Stimulated activated CD8-positive, alpha-beta memory T cell treated with anti-CD3 and anti-CD28 coated beads, Interleukin-4, amount 100 ng/mL, for 1 hour (primary cell): Measurements from ENCODE around the gene MAPKBP1.

ENCODE experiments used
- DNase-seq, 2 donors: peaks; one replicate each; pipeline ENCODE4 v3.0.0-alpha.2; 2020; ENCODE audit warnings: low read depth in 2 of 2, low spot score in 1 of 2

The MAPKBP1 gene

GRCh38 chr15:41847981-41848380 lies 73.7 kb downstream of the MAPKBP1 start:
- no peak for DNase-seq

DNA sequence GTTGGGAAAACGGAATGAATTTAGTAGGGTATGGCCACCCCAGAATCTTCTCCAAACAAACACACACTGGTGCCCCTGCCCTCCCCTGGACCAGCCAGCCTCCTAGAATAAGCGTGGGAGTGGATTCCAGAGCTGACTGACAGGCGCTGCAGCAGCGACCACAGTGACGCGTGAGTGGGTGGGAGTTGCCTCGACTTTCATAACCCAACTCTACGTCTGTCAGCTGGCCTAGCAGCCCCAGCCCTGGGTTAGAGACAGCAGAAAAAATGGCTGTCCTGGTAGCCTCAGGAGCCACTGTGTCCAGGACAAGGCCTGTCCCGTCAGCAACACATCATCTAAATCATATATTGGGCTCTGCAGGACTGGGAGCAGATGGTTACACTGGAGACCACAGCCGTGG lies 74.3 kb downstream of the MAPKBP1 start:
- no peak for DNase-seq

DNA sequence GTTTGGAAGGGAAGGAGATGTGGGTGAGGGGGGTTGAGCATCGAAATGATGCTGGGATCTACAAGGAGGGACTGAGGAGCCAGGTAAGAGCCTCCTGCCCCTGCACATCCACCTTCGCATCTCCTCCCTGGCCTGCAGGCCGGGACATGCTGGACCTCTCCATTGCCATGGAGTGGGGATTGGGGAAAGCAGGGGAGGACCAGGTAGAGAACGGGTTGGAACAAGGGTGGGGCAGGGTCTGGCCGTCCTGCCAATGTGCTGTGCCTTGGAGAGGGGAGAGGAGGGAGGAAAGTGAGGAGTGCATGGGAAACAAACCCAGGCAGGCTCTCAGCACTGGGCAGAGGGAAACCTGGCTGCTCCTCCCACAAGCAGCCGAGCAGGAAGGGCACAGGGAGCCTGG lies 74.9 kb downstream of the MAPKBP1 start:
- no peak for DNase-seq

GRCh38 chr15:41849861-41850260 lies 75.6 kb downstream of the MAPKBP1 start:
- no peak for DNase-seq

- no peak for DNase-seq
Observed at GRCh38 chr15:41850482-41851166, 76.3 kb downstream of the MAPKBP1 start.

- no peak for DNase-seq
Observed at GRCh38 chr15:41851167-41851523, 76.9 kb downstream of the MAPKBP1 start.

- no peak for DNase-seq
Observed at GRCh38 chr15:41851755-41852370, 77.6 kb downstream of the MAPKBP1 start.

DNA sequence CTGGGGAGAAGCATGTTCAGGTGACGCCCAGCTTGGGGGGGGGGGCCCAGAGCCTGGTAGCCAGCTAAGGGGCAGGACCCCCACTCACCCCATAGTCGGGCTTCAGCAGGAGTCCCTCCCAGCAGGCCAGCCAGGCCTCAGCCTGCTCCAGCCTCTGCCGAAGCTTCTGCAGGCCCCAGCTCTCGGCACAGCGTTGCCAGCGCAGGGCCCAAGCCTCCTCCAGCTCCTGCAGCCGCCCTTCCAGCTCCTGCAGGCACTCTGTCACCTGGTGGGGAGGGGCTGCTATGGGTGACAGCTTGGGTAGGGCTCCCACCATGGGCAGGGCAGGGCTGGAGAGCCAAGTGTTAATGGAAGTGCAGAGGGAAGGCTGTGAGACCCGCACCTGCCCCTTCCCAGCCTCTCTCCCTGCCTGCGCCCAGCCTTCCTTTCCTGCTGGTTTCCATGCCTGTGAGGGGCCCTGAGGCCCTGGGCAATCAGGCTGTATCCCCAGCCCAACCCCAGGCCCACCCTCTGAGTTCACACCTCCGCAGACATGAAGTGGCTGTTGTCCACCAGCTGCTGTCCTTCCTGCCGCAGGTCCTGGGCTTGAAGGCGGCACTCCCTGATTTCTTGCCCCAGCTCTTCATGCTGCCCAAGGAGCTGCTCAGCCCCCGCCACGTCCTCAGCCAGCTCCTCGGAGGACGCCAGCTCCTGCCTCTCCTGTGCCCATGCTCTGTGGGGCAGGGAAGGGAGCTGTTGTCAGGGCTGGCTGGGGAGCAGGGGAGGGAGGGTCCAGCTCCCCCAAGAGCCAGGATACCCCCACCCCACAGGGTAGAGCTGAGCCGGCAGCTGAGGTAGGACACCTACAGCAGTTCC lies 78.7 kb downstream of the MAPKBP1 start:
- no peak for DNase-seq

GRCh38 chr15:41853831-41854230 lies 79.5 kb downstream of the MAPKBP1 start:
- DNase-seq = no peak

DNA sequence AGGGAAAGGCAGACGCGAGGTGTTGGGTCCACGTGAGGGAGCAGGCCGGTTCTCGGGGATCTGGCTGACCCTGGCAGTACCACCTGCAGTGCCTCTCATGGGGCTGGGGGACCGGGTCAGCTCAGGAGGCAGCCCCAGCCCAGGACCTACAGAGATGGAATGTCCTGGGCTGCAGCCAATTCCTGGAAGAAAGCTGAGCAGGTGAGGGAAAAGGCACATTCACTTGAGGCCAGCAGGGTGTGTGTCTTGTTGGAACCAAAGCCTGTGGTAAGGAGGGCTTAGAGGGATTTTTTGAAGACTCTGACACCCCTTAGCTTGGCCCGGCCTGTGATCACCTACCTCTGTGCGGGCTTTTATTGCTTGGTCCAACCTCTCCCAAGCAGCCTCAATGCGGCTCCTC lies 80.2 kb downstream of the MAPKBP1 start:
- no peak for DNase-seq

DNA sequence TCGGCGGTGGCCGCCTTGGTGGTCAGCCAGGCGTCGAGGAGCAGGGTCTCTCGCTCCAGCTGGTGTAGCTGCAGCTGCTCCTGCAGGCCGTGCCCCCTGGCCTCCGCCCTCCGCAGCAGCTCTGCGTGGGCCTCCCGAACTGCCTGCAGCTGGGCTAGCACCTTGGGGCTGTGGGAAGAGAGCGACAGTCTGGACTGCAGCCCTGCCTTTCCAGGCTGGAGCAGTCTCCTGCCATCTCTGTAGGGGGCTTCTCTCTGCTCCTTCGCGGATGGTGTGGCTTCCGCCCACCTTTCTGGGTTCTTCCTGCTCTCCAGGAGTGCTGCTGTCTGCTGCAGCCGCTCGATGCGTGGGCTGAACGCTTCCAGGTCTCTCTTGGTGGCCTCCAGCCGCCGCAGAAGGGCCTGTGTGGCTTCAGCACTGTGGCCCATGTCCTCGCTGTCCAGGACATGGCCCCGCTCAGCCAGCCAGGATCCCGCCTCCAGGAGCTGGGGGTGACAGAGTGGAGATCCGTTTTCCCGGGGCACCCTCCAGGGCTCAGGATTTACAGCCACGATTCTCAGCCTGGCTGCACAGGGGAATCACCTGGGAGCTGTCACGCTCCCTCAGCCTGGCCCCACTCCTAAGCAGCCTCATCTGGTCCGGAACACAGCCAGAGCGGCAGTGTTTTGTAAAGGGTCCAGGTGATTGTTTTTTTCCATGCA lies 81.1 kb downstream of the MAPKBP1 start:
- no peak for DNase-seq

- no peak for DNase-seq
Observed at GRCh38 chr15:41856262-41856661, 82.0 kb downstream of the MAPKBP1 start.

DNA sequence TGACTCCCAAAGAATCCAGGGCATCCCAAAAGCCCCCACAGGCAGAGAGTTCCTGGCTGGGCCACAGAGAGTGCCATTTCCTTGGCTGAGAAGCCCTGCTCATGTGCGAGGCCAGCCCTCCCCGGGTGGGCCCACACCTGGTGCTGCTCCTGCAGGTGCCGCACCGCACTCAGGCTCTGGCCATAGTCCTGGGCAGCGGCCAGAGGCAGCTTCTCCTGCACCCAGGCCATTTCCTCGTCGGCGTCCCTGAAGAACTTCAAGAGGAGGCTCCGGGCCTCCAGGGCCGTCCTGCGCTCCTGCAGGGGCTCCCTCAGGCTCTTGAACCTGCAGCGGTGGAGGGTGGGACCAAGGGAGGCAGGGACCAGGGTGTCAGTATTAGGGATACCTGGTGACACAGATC lies 82.4 kb downstream of the MAPKBP1 start:
- DNase-seq = no peak

GRCh38 chr15:41857316-41857715 lies 83.0 kb downstream of the MAPKBP1 start:
- DNase-seq = no peak

DNA sequence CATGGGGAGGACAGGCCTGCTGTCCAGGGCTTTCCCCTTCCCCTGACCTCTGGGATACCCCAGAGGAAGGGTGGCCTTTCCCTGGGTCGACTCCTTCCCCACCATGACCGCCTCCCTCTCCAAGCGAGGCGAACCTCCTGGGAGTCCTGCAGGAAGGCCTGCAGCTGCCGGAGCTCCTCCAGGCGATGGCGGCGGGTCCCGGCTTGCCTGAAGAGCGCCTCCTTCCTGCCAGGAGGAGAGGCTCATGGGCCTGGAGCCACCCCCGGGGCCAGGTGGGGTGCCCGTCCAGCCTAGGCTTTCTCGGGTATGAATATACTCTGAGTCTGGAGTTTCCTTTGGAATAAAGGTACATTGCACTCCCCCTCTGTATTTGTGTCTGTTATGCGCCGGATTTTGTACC lies 84.5 kb downstream of the MAPKBP1 start:
- DNase-seq = no peak

GRCh38 chr15:41860049-41860828 lies 86.0 kb downstream of the MAPKBP1 start:
- no peak for DNase-seq

- DNase-seq = no peak
Observed at GRCh38 chr15:41861736-41862356, 87.6 kb downstream of the MAPKBP1 start.

DNA sequence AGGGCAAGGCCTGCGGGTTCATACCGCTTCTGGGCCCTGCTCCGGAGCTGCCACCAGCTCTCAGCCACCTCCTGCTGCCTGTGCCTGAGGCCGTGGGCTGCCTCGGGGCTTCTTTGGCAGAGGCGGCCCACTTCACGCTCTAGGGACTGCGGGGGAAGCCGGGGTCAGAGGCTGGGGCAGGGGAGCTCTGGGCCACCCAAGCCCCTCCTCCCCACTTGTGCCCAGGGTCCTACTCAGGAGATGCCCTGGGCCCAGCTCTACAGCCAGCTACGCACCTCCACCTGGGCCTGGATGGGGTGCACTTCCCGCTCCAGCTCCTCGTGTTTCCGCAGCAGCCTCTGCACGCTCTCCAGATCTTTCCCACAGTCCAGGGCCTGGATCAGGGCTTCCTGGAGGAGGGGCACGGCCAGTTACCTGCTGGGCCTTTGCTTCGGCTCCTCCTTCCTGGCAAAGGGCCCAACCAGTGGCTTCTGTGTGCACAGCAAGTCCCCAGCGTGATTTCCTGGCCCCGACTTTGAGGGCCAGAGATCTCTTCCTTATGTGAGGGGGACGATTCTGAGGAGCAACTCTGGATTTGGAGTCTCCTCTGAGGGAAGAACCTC lies 88.3 kb downstream of the MAPKBP1 start:
- DNase-seq = no peak

- DNase-seq = no peak
Observed at GRCh38 chr15:41865490-41866055, 91.3 kb downstream of the MAPKBP1 start.

- DNase-seq = no peak
Observed at GRCh38 chr15:41866263-41866703, 92.0 kb downstream of the MAPKBP1 start.
